Kidney epithelial cell (primary cell): Measurements from ENCODE around the gene ABCA5. TPM values are rescaled to one million over a fixed set of nuclear protein-coding genes. Genes with fewer than 3 reads are reported as not detected.

Source experiments
- DNase-seq: peaks from one replicate; pipeline ENCODE4 v3.0.0-alpha.2; 2010; ENCODE audit warnings: low read depth
- H3K27me3 ChIP-seq: 2 replicates; pipeline ENCODE4 v1.6.0; 2011; ENCODE audit warnings: low read length; ENCODE audit not compliant: control insufficient read depth, insufficient read depth
- H3K36me3 ChIP-seq: 2 replicates; pipeline ENCODE4 v1.5.1; 2011; ENCODE audit warnings: low read length; ENCODE audit not compliant: control insufficient read depth, insufficient read depth
- H3K4me3 ChIP-seq: 2 replicates; pipeline ENCODE4 v1.5.1; 2011; ENCODE audit warnings: low read depth, mild to moderate bottlenecking, control low read depth, low read length
- total RNA-seq: library from RNA; depleted of rRNA; stranded (reverse); fragments of >200 nt; gene quantifications from 2 replicates; pipeline ENCODE4 v1.2.3, GENCODE V29; 2015
- TF ChIP-seq, protein P1 (sequence below): IDR thresholded peaks from 2 replicates; pipeline ENCODE4 v1.5.1; 2011; ENCODE audit warnings: mild to moderate bottlenecking, moderate library complexity, low read length, control low read depth, inconsistent platforms; ENCODE audit not compliant: insufficient read depth, poor library complexity, severe bottlenecking

Gene ABCA5
- total RNA-seq, 1 donor from 2014 or later, result 5.5 TPM

DNA sequence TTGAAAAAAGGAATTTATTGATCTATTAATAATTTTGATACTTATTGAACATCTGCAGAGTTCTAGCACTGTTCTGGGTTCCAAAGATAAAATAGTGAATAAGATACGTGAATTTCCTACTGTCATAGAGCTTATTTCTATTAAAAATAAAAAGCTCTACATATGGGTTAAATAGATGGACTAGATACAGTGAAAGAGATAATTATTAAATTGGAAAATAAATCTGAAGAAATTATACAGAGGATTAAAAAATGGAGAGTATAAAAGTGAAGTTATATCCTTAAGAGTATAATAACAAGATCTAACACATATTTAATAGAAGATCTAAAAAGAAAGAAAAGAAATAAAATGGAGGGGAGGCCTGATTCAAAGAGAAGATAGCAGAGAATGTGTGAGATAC is 10.1 kb upstream of the ABCA5 start:
- H3K4me3 ChIP-seq, result no peak overlapping the region
- no peak for DNase-seq
- no peaks in the 10 kb centered on the region for H3K36me3 ChIP-seq
- no peaks in the 10 kb centered on the region for H3K27me3 ChIP-seq
- TF ChIP-seq, protein P1, sequence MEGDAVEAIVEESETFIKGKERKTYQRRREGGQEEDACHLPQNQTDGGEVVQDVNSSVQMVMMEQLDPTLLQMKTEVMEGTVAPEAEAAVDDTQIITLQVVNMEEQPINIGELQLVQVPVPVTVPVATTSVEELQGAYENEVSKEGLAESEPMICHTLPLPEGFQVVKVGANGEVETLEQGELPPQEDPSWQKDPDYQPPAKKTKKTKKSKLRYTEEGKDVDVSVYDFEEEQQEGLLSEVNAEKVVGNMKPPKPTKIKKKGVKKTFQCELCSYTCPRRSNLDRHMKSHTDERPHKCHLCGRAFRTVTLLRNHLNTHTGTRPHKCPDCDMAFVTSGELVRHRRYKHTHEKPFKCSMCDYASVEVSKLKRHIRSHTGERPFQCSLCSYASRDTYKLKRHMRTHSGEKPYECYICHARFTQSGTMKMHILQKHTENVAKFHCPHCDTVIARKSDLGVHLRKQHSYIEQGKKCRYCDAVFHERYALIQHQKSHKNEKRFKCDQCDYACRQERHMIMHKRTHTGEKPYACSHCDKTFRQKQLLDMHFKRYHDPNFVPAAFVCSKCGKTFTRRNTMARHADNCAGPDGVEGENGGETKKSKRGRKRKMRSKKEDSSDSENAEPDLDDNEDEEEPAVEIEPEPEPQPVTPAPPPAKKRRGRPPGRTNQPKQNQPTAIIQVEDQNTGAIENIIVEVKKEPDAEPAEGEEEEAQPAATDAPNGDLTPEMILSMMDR, result no peak

DNA sequence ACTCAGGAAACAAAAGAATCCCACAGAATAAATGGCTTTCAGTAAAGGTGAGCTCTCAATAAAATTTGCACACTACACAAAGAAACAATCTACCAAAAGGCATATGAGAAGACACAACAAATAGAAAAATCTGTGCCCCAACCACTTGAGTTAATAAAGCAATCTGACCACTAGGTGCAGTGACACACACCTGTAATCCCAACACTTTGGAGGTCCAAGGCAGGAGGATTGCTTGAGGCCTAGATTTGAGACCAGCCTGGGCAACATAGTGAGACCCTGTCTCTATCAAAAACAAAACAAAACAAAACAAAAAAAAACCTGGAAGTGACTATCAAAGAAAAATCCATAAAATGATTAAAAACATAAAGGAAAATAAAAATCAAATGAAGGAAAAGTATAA is 9.6 kb upstream of the ABCA5 start:
- no peak overlapping the region for H3K4me3 ChIP-seq
- TF ChIP-seq, protein P1, result no peak
- DNase-seq, result no peak
- no peaks in the 10 kb centered on the region for H3K36me3 ChIP-seq
- H3K27me3 ChIP-seq, result no peaks in the 10 kb centered on the region

GRCh38 chr17:69335058-69335457 is 8.1 kb upstream of the ABCA5 start:
- TF ChIP-seq, protein P1, result peak; percentile 31
- Histone ChIP-seq H3K4me3 (no peak overlapping the region), H3K36me3 (no peaks in the 10 kb centered on the region), H3K27me3 (no peaks in the 10 kb centered on the region)
- no peak for DNase-seq

GRCh38 chr17:69333561-69333960 is 6.6 kb upstream of the ABCA5 start:
- Histone ChIP-seq H3K27me3 (no peaks in the 10 kb centered on the region), H3K4me3 (no peak overlapping the region), H3K36me3 (no peaks in the 10 kb centered on the region)
- TF ChIP-seq, protein P1, result no peak
- DNase-seq, result no peak

DNA sequence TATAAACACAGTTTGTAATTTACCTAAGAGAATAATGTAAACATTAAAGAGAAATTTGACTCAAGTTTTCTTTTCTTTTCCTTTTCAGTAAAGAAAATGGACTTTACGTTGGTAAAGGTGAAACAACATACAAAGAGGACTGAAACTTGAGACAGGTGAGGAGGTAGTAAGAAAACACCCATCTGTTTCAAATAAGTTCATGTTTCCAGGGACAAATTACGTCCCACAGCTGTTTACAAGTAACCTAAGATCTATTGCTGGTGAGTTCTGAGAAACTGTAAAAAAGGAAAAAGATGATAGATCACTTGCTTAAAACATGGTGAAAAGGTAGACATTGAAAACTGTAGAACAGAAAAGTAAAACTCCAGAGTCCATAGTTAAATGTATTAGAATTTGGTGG is 4.8 kb upstream of the ABCA5 start:
- Histone ChIP-seq H3K36me3 (no peaks in the 10 kb centered on the region), H3K4me3 (no peak overlapping the region)
- TF ChIP-seq, protein P1, result no peak

DNA sequence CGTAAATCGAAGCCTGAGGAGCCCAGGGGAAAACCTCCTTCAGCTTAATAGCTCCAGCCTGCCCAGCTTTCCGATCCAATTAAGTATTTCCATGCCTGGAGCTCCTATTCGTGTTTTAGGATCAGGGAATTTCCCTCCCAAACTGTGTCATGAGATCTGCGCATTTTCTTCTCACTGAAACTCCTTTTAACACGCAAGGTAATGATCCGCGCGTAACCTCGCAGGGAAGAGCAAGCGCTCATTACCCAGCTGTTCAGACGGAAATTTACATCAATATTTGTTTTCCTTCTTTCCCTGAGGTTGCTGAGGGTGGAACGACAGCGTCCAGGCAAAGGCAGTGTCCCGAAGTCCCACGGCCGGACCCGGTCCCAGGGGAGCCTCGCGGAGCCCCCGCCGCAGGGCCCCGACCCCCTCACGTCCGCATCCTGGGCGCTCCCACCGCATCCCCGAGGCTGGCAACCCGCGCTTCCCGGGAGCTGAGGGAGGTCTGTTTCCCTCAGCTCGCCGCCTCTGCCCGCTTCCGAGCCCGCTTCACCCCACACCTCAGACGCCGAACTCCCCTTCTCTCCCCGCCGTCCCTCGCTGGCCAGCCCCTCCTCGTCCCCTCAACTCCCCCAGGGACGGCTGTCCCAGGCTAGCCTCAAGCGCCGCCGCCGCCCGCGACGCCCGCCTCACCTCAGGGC is 415 bp downstream of the ABCA5 start:
- Histone ChIP-seq H3K27me3 (no peaks in the 10 kb centered on the region), H3K36me3 (no peaks in the 10 kb centered on the region), H3K4me3 (peak overlapping the region; percentile 78)
- DNase-seq, result no peak
- TF ChIP-seq, protein P1, result no peak

More for the DNA sequence above, 4.8 kb upstream of the ABCA5 start:
- no peaks in the 10 kb centered on the region for H3K27me3 ChIP-seq
- no peak for DNase-seq
